Muscle of arm (tissue), 12 donors: ENCODE results near the gene ZNF428. TPM values are rescaled to one million over a fixed set of nuclear protein-coding genes. Genes with fewer than 3 reads are reported as not detected.
A peak's percentile ranks its signal among the peaks of the same experiment; 100 is the strongest.

ENCODE experiments used
- DNase-seq: peaks from one replicate; pipeline ENCODE4 v3.0.0-alpha.2; 2013
- polyA plus RNA-seq, 12 donors: library from polyadenylated mRNA; unstranded; fragments of 120-200 nt; gene quantifications; one replicate each; pipeline ENCODE4 v1.2.1, GENCODE V29; 2013; ENCODE audit not compliant: insufficient read length in 12 of 12

ZNF428 gene
- polyA plus RNA-seq, 12 donors = 38.1 to 137 (median 42.6) TPM; not detected in 1

- no peak for DNase-seq
Observed at GRCh38 chr19:43569657-43570056, 49.8 kb downstream of the ZNF428 start.

- no peak for DNase-seq
Observed at GRCh38 chr19:43564800-43565199, 54.6 kb downstream of the ZNF428 start.

GRCh38 chr19:43563816-43564457, 55.5 kb downstream of the ZNF428 start:
- DNase-seq = no peak

- DNase-seq = peak; percentile 50
Observed at GRCh38 chr19:43562698-43563241, 56.7 kb downstream of the ZNF428 start.

- DNase-seq = no peak
Observed at GRCh38 chr19:43562226-43562697, 57.2 kb downstream of the ZNF428 start.

- DNase-seq = no peak
Observed at GRCh38 chr19:43561139-43561970, 58.1 kb downstream of the ZNF428 start.

GRCh38 chr19:43560687-43561086, 58.7 kb downstream of the ZNF428 start:
- no peak for DNase-seq

Other genes with a start within 250 kb of the ZNF428 start
- under 1 TPM in 1 of 12 donors, not detected in 11; 0.15 TPM for gene TEX101, start 204.7 kb downstream of the ZNF428 start, polyA plus RNA-seq
- 10 to 100 TPM in 3 of 12 donors, 1 to 10 TPM in 1, under 1 TPM in 6, not detected in 2; 0.26 to 88.2 (median 0.73) TPM for gene LYPD3, start 154.0 kb downstream of the ZNF428 start, polyA plus RNA-seq
- gene PHLDB3, start 114.9 kb downstream of the ZNF428 start, polyA plus RNA-seq = 10 to 100 TPM in 1 of 12 donors, 1 to 10 TPM in 9, not detected in 2; 2.2 to 15.6 (median 4.0) TPM
- 10 to 100 TPM in 10 of 12 donors, 1 to 10 TPM in 1, not detected in 1; 9.7 to 50.2 (median 14.5) TPM for gene ETHE1, start 92.4 kb downstream of the ZNF428 start, polyA plus RNA-seq
- gene ZNF575, start 86.4 kb downstream of the ZNF428 start, polyA plus RNA-seq = 10 to 100 TPM in 1 of 12 donors, 1 to 10 TPM in 10, not detected in 1; 1.5 to 12.8 (median 2.6) TPM
- 10 to 100 TPM in 11 of 12 donors, not detected in 1; 22.0 to 50.6 (median 30.6) TPM for gene XRCC1, start 44.1 kb downstream of the ZNF428 start, polyA plus RNA-seq
- gene PINLYP, start 43.8 kb downstream of the ZNF428 start, polyA plus RNA-seq = 10 to 100 TPM in 2 of 12 donors, 1 to 10 TPM in 8, not detected in 2; 3.2 to 11.7 (median 5.9) TPM
- gene IRGQ, start 23.5 kb downstream of the ZNF428 start, polyA plus RNA-seq = 10 to 100 TPM in 11 of 12 donors, not detected in 1; 10.0 to 18.0 (median 13.6) TPM
- gene ZNF576, start 23.0 kb downstream of the ZNF428 start, polyA plus RNA-seq = 10 to 100 TPM in 2 of 12 donors, 1 to 10 TPM in 8, not detected in 2; 7.2 to 11.6 (median 8.4) TPM
- under 1 TPM in 10 of 12 donors, not detected in 2; 0.10 to 0.92 (median 0.45) TPM for gene SRRM5, start 7.5 kb downstream of the ZNF428 start, polyA plus RNA-seq
- gene CADM4, start 20.2 kb upstream of the ZNF428 start, polyA plus RNA-seq = 10 to 100 TPM in 4 of 12 donors, 1 to 10 TPM in 7, not detected in 1; 5.8 to 19.6 (median 9.2) TPM
- gene PLAUR, start 50.5 kb upstream of the ZNF428 start, polyA plus RNA-seq = 10 to 100 TPM in 2 of 12 donors, 1 to 10 TPM in 9, not detected in 1; 3.7 to 16.5 (median 5.9) TPM
- under 1 TPM in 1 of 12 donors, not detected in 11; 0.13 TPM for gene IRGC, start 96.4 kb upstream of the ZNF428 start, polyA plus RNA-seq
- 10 to 100 TPM in 11 of 12 donors, not detected in 1; 29.9 to 65.4 (median 33.6) TPM for gene SMG9, start 135.3 kb upstream of the ZNF428 start, polyA plus RNA-seq
- 1 to 10 TPM in 2 of 12 donors, under 1 TPM in 8, not detected in 2; 0.29 to 2.0 (median 0.64) TPM for gene KCNN4, start 161.3 kb upstream of the ZNF428 start, polyA plus RNA-seq
- gene LYPD5, start 182.8 kb upstream of the ZNF428 start, polyA plus RNA-seq = 1 to 10 TPM in 2 of 12 donors, under 1 TPM in 8, not detected in 2; 0.34 to 1.6 (median 0.60) TPM
- gene ZNF283, start 207.7 kb upstream of the ZNF428 start, polyA plus RNA-seq = 10 to 100 TPM in 7 of 12 donors, 1 to 10 TPM in 4, not detected in 1; 5.6 to 18.5 (median 11.6) TPM